K562 (cell line): Measurements from ENCODE around the gene VEZF1. TPM values are rescaled to one million over a fixed set of nuclear protein-coding genes. Genes with fewer than 3 reads are reported as not detected.
A peak's percentile ranks its signal among the peaks of the same experiment; 100 is the strongest.

Source experiments
- CBX1 ChIP-seq: sonication (generic); IDR thresholded peaks from 2 replicates; pipeline ENCODE4 v1.6.1; 2016; ENCODE audit warnings: antibody characterized with exemption, low read depth, mild to moderate bottlenecking
- FIP1L1 ChIP-seq: fragments of 200-400 bp; formaldehyde crosslinking; IDR thresholded peaks from 2 replicates; pipeline ENCODE4 v1.6.1; 2018; ENCODE audit warnings: mild to moderate bottlenecking, low read depth, low read length; ENCODE audit not compliant: poor library complexity, severe bottlenecking
- KAT7 ChIP-seq: sonication (generic); formaldehyde crosslinking; IDR thresholded peaks from 2 replicates; pipeline ENCODE4 v1.8.0; 2022; ENCODE audit warnings: missing genetic modification reagents, mild to moderate bottlenecking, borderline replicate concordance
- MCM2 ChIP-seq: fragments of 450-650 bp; IDR thresholded peaks from 2 replicates; pipeline ENCODE4 v1.6.1; 2017; ENCODE audit warnings: low read depth, mild to moderate bottlenecking
- RBFOX2 ChIP-seq: fragments of 200-400 bp; formaldehyde crosslinking; IDR thresholded peaks from 2 replicates; pipeline ENCODE4 v1.6.1; 2017; ENCODE audit warnings: low read depth, mild to moderate bottlenecking, low read length, moderate library complexity
- RHOXF2B ChIP-seq: fragments of 250-450 bp; sonication (Bioruptor Pico); conservative IDR thresholded peaks from 2 replicates; pipeline ENCODE4 v1.5.1; 2021
- SOX6 ChIP-seq: fragments of 450-650 bp; IDR thresholded peaks from 2 replicates; pipeline ENCODE4 v1.6.1; 2014; ENCODE audit warnings: mild to moderate bottlenecking
- SREBF2 ChIP-seq: sonication (generic); formaldehyde crosslinking; IDR thresholded peaks from 2 replicates; pipeline ENCODE4 v1.4.0; 2020; ENCODE audit warnings: mild to moderate bottlenecking, missing genetic modification reagents
- polyA plus RNA-seq, 8 experiments: library from polyadenylated mRNA; depleted of rRNA in 4 of 8; stranded (reverse) in 5 of 8; unstranded in 3 of 8; fragments of >200 nt; fragmentation: Nextera tagmentation in 2 of 8; fragmentation: Illumina TruSeq in 1 of 8; extraction: Ambion mirVana in 2 of 8; extraction: Trizol in 1 of 8; gene quantifications; 2 replicates each; pipeline versions ENCODE4 v1.2.1 to v1.2.3, GENCODE V29; 2011 to 2014; ENCODE audit warnings: inconsistent platforms in 1 of 8, missing spikeins in 1 of 8
- total RNA-seq, 7 experiments: library from RNA; depleted of rRNA in 6 of 7; stranded (reverse); fragments of >200 nt in 6 of 7; fragmentation: Illumina TruSeq in 2 of 7; extraction: Trizol in 2 of 7; gene quantifications; 2 replicates each; pipeline versions ENCODE4 v1.2.1 to v1.2.3, GENCODE V29; 2011 to 2021; ENCODE audit warnings: low replicate concordance in 1 of 7
- TF ChIP-seq, protein P1 (sequence below): fragments of 450-650 bp; IDR thresholded peaks from 2 replicates; pipeline ENCODE4 v1.7.0; 2016; ENCODE audit warnings: borderline replicate concordance
- TF ChIP-seq, protein P2 (sequence below): sonication (generic); formaldehyde crosslinking; IDR thresholded peaks from 2 replicates; pipeline ENCODE4 v1.8.1; 2023; ENCODE audit warnings: mild to moderate bottlenecking, missing genetic modification reagents
- TF ChIP-seq, protein P3 (sequence below), 2 experiments: fragments of 450-650 bp in 1 of 2; IDR thresholded peaks; 2 replicates each; pipeline ENCODE4 v1.6.1; 2011 to 2017; ENCODE audit warnings: low read depth in 2 of 2, antibody characterized with exemption in 1 of 2, borderline replicate concordance in 1 of 2, low read length in 1 of 2, mild to moderate bottlenecking in 1 of 2, mixed read lengths in 1 of 2; ENCODE audit not compliant: control insufficient read depth in 1 of 2
- TF ChIP-seq, protein P4 (sequence below), 3 experiments: fragments of 200-800 bp in 1 of 3; sonication (Bioruptor generic) in 1 of 3; sonication (generic) in 1 of 3; formaldehyde crosslinking in 1 of 3; IDR thresholded peaks; 2 replicates each; pipeline versions ENCODE4 v1.6.1 to v1.8.0; 2016 to 2022; ENCODE audit warnings: mild to moderate bottlenecking in 2 of 3, missing compliant biosample characterization in 2 of 3, missing genetic modification characterization in 2 of 3, missing genetic modification reagents in 1 of 3
- TF ChIP-seq, protein P5 (sequence below): fragments of 450-650 bp; conservative IDR thresholded peaks from 2 replicates; pipeline ENCODE4 v1.6.1; 2016; ENCODE audit warnings: missing genetic modification characterization, low read depth, mild to moderate bottlenecking, control low read depth, missing compliant biosample characterization

The VEZF1 gene
- total and polyA plus RNA-seq, 9 of the 15 experiments (the other 6 are each of a cell fraction or from before 2014, with no cell fraction given), result 9.5 to 33.4 (median 22.1) TPM

DNA sequence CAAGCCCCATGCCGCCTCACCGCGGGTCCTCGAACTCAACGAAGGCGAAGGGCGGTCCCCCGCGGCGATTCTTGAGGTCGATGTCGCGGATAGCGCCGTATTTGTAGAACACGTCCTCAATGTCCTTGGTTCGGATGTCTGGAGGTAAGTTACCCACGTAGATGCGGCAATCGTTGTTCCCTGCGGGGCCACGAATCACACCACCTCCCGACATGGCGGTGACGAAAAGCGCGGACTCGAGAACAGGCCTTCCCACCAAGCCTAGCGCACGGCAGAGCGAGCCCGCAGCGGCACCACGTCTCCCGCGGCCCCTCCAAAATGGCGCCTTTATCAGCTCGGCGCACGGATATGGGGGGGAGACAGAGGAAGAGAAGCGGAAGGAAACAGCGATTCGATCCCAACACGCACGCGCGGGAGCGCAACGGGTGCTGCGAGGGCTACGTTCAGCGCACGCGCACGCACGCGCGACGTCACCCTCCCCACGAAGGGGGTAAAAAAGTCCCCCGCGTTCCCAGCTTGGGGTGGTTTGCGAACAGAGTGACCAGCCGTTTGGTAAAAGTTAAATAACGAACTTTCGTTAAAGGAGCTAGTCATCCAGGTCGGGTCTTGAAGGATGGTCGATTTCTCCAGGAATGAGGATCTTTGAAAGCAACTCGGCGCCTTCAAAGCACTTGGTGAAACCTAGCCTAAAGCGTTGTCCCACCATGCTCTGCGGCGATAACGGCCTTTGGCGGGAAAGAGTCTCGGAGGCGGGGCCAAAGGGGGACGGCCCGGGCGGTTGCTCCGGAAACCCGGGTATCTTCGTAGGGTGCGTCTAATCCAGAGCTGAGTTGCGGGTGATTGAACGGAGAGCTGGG lies 19.1 kb upstream of the VEZF1 start, which contains the start of gene SRSF1 (continued):
- TF ChIP-seq MCM2 (no peak), KAT7 (CRISPR knock-in tag) (peak; percentile 90; the same call in 1 of the 2 replicates), RBFOX2 (peak; percentile 100), SREBF2 (no peak), CBX1 (peak; percentile 24), FIP1L1 (peak; percentile 55), SOX6 (peak; percentile 48; the same call in 1 of the 2 replicates), RHOXF2B (no peak)
- TF ChIP-seq, protein P1, sequence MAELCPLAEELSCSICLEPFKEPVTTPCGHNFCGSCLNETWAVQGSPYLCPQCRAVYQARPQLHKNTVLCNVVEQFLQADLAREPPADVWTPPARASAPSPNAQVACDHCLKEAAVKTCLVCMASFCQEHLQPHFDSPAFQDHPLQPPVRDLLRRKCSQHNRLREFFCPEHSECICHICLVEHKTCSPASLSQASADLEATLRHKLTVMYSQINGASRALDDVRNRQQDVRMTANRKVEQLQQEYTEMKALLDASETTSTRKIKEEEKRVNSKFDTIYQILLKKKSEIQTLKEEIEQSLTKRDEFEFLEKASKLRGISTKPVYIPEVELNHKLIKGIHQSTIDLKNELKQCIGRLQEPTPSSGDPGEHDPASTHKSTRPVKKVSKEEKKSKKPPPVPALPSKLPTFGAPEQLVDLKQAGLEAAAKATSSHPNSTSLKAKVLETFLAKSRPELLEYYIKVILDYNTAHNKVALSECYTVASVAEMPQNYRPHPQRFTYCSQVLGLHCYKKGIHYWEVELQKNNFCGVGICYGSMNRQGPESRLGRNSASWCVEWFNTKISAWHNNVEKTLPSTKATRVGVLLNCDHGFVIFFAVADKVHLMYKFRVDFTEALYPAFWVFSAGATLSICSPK, result no peak
- TF ChIP-seq, protein P2, sequence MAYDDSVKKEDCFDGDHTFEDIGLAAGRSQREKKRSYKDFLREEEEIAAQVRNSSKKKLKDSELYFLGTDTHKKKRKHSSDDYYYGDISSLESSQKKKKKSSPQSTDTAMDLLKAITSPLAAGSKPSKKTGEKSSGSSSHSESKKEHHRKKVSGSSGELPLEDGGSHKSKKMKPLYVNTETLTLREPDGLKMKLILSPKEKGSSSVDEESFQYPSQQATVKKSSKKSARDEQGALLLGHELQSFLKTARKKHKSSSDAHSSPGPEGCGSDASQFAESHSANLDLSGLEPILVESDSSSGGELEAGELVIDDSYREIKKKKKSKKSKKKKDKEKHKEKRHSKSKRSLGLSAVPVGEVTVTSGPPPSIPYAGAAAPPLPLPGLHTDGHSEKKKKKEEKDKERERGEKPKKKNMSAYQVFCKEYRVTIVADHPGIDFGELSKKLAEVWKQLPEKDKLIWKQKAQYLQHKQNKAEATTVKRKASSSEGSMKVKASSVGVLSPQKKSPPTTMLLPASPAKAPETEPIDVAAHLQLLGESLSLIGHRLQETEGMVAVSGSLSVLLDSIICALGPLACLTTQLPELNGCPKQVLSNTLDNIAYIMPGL (CRISPR knock-in tag), result peak; percentile 91
- TF ChIP-seq, protein P3, sequence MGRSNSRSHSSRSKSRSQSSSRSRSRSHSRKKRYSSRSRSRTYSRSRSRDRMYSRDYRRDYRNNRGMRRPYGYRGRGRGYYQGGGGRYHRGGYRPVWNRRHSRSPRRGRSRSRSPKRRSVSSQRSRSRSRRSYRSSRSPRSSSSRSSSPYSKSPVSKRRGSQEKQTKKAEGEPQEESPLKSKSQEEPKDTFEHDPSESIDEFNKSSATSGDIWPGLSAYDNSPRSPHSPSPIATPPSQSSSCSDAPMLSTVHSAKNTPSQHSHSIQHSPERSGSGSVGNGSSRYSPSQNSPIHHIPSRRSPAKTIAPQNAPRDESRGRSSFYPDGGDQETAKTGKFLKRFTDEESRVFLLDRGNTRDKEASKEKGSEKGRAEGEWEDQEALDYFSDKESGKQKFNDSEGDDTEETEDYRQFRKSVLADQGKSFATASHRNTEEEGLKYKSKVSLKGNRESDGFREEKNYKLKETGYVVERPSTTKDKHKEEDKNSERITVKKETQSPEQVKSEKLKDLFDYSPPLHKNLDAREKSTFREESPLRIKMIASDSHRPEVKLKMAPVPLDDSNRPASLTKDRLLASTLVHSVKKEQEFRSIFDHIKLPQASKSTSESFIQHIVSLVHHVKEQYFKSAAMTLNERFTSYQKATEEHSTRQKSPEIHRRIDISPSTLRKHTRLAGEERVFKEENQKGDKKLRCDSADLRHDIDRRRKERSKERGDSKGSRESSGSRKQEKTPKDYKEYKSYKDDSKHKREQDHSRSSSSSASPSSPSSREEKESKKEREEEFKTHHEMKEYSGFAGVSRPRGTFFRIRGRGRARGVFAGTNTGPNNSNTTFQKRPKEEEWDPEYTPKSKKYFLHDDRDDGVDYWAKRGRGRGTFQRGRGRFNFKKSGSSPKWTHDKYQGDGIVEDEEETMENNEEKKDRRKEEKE (IDR thresholded peaks at IDR 0.05; ENCODE audit: borderline replicate concordance in 1 of 2, control insufficient read depth in 1 of 2, low read depth in 2 of 2, low read length in 1 of 2), result 0 out of 4 replicates have a peak, but pooled peaks of 1 of the 2 experiments have one; percentile 20
- TF ChIP-seq, protein P4, sequence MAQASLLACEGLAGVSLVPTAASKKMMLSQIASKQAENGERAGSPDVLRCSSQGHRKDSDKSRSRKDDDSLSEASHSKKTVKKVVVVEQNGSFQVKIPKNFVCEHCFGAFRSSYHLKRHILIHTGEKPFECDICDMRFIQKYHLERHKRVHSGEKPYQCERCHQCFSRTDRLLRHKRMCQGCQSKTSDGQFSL (CRISPR knock-in tag; IDR thresholded peaks at IDR 0.05), result peak; percentile 99
- TF ChIP-seq, protein P4 (tag; IDR thresholded peaks at IDR 0.05), result peak in 1 of 2 experiments; percentile 94; a peak in 2 of 4 replicates
- TF ChIP-seq, protein P5, sequence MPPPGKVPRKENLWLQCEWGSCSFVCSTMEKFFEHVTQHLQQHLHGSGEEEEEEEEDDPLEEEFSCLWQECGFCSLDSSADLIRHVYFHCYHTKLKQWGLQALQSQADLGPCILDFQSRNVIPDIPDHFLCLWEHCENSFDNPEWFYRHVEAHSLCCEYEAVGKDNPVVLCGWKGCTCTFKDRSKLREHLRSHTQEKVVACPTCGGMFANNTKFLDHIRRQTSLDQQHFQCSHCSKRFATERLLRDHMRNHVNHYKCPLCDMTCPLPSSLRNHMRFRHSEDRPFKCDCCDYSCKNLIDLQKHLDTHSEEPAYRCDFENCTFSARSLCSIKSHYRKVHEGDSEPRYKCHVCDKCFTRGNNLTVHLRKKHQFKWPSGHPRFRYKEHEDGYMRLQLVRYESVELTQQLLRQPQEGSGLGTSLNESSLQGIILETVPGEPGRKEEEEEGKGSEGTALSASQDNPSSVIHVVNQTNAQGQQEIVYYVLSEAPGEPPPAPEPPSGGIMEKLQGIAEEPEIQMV (tag), result no peak
